GM11168 (cell line): ENCODE measurements around the gene ARL13B.
"Not testable (repeated sequence)": the region's sequence is repeated elsewhere in the genome, so short reads cannot be mapped to it uniquely, and the experiment has no call there.

Experiments
- in situ Hi-C: fragments of 300-500 bp; cut with MboI; formaldehyde crosslinking; loops from one replicate; pipeline ENCODE4 v1.12.0; 2022; ENCODE audit warnings: low sequenced_read_pairs; ENCODE audit not compliant: unreplicated experiment

Gene ARL13B

DNA sequence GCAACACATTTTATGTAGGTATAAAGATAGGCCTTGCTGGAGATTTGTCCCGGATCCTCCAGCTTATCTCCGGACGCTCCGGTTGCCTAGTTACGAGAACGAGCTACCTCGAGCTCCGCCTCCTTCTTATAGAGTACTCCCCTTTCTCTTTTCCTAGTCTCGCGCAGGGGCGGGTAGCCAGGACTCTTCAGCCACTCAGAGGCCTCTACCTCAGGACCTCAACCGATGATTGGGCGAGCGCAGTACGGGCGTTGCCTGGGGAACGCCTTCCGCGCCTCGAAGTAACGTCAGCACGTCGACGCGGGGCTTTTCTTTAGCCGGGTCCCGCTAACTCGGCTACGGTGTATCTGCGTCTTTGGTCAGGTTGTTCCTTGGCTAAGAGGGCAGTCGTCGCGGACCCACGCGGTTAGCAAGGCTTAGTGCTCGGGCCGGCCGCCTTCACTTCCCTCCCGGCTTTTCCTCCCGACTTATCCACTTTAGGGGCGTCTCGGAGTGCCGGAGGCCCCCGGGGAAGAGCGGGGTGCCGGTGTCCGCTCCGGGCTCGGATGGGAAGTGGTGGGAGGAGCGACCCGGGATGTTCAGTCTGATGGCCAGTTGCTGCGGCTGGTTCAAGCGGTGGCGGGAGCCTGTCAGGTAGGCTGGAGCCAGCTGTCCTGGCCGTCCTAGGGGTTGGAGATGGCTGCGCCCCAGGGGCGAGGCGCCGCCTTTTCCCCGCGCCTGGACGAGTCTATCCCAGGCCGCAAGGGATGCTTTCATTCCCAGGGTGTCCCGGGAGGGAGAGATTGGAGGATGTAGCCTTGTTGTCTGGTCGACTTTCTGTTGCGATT is at the start of gene ARL13B:
Gene ARL13B, plus strand, starts transcription at position 306 of the 827 bp plus-strand sequence. Its CDS starts 269 bp downstream, at position 575.
- in situ Hi-C loops: no loop called here

DNA sequence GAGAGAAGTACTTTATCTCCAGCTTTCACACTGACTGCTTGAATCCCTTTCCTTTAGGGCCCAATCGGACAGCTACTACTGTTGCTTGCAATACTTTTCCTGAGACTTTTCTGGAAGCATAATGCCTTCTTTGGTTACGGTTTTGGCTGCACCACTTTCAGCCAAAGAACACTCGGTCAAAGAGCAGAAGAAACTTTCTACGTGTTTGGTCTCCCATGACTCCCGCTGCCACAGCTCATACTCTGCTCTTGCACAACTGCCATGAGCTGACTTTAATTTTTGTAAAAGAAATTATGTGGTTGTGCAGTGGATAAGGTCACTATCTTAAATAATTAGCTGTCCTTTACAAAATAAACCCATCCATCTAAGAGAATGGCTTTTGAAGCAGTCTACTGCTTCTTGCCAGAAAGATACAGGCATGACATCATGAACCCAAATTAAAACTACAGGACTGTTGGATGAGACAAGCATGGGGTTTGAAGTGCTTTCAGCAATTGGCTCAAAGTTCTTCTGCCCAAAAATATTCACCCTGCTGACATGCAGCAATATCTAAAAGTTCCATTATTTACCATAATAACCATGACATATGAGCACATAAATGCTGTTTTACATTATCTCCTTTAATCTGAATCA is 48.2 kb upstream of the ARL13B start:
- in situ Hi-C loops: no loop called here

DNA sequence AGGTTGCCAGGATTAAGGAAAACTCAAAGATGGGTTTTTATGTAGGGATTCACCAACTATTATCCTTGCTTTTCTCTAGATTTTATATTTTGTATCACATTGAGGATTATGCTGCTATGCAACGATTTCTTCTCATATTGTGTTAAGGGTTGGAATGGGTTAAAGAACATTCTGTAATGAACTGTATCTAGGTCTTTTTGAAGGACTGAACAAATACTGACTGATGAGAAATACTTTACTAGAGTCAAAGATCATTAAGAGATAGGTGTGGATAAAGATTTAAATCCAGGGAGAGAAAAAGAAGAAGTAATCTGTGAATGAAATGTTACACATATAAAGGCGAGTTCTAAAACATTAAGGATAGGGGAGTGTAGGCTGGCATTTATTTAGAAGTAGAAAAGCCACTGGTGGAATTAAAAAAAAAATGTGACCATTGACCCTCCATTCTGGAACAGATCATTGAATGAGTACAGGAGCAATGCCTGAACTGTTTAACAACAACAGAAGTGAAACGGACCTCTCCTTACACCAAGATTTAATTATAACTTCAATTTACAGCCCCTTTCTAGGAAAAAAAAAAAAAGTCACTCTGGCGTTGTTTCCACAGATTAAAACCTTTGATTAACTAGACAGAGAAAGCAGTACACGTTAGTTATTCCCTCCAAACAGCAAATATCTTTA is 45.4 kb upstream of the ARL13B start:
- in situ Hi-C loops: no loop called here

DNA sequence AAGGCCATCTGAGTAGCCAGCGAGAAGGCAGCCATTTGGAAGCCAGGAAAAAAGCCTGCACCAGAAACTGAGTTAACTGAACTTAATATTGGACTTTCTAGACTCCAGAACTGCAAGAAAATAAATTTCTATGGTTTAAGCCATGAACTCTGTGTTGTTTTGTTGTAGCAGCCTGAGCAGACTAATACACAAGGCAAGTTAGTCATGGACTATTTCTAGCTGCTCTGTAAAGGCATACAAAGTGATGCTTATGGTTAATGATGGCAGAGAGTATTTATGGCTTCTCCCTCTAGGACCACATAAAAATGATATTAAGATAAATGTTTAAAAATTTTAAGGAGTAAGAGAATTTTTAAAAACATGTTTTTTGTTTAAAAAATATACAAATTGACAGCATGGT is 43.4 kb upstream of the ARL13B start:
- in situ Hi-C loops: no loop called here

DNA sequence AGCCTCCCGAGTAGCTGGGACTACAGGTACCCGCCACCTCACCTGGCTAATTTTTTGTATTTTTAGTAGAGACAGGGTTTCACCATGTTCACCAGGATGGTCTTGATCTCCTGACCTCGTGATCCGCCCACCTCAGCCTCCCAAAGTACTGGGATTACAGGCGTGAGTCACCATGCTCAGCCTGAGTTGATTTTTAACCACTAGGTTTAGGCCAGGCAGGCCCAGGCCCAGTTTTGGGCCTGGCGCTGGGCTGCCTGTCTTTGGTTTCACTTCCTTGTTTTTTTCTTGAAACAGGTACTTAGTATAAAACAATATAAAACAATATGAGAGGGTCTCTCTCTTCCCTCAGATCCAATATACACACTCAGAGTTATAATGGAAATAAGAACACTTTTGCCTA is 42.5 kb upstream of the ARL13B start:
- in situ Hi-C loops: not testable (repeated sequence)

DNA sequence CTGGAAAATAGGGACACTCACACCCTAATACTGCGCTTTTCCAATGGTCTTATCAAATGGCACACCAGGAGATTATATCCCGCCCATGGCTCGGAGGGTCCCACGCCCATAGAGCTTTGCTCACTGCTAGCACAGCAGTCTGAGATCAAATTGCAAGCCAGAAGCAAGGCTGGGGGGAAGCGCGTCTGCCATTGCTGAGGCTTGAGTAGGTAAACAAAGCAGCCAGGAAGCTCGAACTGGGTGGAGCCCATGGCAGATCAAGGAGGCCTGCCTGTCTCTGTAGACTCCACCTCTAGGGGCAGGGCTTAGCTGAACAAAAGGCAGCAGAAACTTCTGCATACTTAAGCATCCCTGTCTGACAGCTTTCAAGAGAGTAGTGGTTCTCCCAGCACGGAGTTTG is 30.0 kb upstream of the ARL13B start:
- in situ Hi-C loops: not testable (repeated sequence)

DNA sequence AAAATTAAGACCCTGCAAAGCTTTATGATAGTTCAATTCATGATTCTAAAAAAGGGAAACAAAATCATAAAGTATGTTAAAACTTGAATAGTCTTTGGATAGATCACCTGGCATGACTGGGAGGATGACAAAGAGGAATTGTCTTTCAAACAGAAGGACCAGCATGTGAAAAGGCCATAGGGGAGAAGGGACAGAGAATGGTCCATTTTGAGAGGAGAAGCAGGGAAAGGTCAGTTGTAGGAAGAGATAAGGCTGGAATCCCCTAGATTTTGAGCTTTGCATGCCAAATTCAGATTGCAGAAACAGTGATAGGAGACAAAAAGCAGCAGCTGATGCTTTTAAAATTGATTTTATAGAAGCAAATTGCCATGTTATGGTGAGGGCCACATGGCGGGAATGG is 18.9 kb upstream of the ARL13B start:
- in situ Hi-C loops: no loop called here

DNA sequence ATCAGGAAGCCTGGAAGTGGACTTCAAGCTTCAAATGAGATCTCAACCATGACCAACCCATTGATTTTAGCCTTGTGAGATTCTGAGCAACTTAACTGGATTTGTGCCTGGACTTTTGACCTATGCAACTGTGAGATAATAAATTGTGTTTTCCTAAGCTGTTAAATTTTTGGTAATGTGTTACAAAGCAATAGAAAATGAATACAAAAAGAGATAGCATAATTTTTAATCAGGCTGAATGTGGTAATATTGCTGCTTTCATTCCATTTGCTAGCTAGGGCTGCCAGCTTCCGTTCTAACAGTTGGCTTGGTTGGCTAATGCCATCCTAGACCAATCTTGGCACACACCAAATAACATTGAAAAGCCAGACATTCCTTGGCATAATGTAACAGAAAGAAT is 18.5 kb upstream of the ARL13B start:
- in situ Hi-C loops: no loop called here

DNA sequence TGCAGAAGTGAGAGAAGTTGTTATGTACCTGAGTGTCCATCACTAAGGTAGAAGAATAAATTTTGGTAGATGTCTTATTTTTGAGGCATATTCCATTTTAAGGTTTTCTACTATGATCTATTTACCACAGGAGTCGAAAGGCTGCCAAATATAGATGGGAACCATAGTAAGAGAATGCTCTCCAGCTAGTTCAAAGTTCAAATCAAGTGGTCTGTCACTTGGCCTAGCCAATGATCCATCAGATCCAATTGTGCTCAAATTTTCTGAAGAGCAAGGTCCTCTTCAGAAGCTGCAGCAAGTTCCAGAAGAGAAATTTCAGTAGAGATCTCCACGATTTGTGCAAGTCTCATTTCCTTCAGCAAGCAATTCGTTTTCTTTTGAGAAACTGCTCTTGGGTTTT is 17.2 kb upstream of the ARL13B start:
- in situ Hi-C loops: no loop called here

DNA sequence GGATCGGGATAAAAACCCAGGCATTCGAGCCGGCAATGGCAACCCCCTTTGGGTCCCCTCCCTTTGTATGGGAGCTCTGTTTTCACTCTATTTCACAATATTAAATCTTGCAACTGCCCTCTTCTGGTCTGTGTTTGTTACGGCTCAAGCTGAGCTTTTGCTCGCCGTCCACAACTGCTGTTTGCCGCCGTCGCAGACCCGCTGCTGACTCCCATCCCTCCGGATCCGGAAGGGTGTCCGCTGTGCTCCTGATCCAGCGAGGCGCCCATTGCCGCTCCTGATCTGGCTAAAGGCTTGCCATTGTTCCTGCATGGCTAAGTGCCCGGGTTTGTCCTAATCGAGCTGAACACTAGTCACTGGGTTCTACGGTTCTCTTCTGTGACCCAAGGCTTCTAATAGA is 14.8 kb upstream of the ARL13B start:
- in situ Hi-C loops: not testable (repeated sequence)

DNA sequence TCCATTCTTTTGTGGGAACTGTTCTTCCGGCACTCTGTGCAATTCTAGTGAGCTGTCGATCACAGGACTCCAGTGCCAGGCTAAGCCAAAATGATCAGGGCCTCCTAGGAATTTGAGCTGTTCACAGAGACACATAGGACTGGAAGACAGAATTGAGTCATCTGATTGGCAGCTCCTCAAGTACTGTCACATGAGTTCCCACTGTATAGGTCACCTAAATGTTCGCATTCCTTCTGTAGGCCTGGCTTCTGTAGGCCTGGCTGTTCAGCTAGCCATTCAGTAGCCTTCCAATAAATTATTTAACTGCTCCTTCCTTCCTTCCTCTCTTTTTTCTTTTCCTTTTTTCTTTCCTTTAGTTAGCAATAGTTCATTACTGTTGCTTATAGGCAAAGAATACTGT is 10.5 kb upstream of the ARL13B start:
- in situ Hi-C loops: no loop called here

DNA sequence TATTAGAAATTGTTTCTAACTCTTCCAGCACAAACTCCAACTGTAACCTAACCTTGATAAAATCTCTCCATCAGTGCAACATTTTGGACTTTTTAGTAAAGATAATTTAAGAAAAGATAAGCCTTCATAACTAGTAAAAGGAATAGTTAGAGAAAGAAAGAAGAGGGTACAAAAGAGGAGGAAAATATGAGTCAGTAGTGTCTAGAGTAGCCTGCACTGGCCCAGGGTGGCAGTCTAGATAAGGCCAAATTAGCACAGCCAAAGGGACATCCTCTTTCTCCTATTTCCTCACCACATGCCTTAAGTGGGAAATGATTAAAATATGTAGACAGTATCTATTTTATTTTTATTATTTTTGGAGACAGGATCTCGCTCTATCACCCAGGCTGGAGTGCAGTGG is 10.0 kb upstream of the ARL13B start:
- in situ Hi-C loops: no loop called here

DNA sequence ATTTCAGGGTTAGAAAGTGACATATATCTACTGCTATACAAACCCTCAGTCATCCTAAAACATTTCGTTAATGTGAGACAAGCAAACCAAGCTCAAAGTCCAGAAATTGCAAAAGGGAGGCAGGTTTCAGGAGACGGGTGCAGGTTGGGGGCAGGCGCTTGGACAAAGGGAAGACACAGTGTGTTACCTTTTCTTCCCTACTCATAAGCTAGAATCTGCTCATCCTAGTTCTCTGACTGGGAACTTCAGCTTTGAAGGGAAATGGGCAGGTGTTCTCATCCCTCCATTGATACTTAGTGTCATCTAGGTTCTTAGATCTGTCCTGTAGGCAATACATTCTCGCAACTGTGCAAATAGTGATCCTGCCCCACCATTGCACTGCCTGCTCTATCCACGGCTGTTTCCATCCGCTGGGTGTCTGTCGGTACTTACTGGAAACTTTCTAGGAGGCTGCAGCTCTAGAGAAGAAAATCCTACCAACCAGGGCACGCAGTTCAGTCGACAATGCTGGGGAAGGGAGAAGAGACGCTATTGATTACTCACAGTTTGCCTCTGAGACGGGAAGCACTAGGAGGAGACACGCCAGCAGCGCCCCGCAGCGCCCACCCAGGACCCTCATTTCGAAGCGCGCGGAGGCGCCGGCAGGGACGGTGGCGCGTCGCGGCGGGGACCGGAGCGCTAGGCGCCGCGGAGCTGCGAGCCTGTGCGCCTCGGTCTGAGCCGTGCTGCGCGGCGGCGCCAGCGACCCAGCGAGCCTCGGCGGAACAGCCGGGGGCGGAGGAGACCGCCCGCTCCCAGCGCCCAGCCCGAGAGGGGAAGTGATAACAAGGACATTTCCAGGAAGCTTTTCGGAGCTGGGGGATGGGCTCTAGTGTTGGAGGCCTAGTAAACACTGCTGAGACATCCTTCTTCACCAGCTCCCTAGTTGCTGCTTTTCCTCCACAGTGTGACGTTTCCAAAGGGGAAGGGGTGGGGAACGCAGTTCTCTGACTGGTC is 6.5 kb upstream of the ARL13B start, which contains the start of gene PROS1:
Gene PROS1, minus strand, starts transcription at position 766 of the 996 bp plus-strand sequence. Its CDS starts 147 bp downstream, at position 619.
- in situ Hi-C loops: no loop called here

DNA sequence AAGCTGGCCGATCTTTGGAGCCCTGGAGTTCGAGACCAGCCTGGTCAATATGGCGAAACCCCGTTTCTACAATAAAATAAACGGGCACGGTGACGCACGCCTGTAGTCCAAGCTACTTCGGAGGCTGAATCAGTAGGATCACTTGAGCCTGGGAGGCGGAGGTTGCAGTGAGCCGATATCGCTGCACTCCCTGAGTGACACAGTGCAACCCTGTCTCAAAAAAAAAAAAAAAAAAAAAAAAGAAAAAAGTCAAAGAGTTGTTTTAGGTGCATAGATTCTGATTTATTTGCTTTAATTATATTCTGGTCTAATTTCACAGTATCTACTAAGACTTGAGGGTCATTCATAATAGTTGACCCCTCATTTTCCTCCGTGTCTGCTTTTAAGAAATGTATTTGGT is 1.7 kb downstream of the ARL13B start:
- in situ Hi-C loops: no loop called here

DNA sequence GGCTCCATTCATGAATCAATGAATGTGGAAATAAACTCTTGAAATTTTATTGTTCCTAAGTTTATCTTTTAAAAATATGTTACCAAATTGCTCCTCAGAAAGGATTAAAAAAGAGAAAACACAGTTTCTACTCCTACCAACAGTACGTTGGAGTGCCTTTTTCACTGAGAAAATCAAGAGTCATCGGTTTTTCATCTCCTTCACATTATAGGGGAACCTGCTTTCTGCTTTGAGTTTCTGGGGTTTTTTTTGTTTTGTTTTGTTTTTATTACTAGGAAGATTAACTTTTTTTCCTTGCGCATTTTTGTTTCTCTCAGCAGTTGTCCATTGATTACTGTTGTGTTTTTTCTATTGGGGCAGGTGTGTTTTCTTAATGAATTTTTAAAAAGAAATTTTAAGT is 3.5 kb downstream of the ARL13B start:
- in situ Hi-C loops: no loop called here

DNA sequence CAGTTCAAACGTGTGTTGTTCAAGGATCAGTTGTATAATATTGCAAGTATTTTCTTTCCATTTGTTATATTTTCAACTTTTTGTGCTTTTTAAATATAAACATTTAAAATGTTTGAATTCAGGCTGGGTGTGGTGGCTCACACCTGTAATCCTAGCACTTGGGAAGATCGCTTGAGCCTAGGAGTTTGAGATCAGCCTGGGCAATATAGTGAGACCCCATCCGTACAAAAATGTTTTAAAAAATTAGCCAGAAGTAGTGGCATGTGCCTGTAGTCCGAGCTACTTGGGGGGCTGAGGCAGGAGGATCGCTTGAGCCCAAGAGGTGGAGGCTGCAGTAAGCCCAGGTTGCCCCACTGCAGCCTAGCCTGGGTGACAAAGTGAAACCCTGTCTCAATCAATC is 4.7 kb downstream of the ARL13B start:
- in situ Hi-C loops: no loop called here

DNA sequence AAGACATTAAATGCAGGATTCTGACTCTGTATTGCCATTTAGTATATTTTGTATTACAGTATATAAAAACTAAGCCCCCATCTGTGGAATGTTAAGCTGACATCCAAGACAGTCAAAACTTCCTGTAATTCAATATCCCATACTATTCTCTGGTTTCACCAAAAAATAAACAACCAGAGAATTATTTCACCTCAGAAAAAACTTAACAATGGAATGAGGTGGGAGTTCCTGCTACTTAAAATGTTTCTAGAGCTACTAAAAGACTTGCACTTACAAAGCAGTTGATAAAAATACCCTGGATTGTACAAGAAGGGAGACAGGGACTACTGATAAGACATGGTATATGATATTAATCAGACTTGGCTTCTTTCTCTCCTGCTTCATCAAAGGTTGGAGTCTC is 8.3 kb downstream of the ARL13B start:
- in situ Hi-C loops: no loop called here

DNA sequence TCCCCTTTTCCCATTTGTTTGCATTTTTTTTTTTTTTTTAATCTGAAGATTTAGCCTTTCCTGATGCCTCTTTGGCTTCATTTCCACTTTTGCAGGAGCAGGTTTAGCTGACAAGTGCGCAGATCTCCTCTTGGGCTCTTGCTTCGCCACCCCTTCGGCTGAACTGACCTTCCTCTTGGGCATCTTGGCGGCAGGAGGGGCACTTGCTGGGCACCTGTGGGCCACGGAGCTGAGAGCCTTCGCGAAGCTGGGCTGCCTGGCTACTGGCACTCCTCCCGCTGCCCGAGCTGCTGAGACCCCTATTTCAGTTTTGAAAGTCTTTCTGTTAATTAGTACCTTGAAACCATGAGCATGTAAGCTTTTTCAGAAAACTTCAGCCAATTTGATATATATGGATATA is 8.8 kb downstream of the ARL13B start:
- in situ Hi-C loops: no loop called here

DNA sequence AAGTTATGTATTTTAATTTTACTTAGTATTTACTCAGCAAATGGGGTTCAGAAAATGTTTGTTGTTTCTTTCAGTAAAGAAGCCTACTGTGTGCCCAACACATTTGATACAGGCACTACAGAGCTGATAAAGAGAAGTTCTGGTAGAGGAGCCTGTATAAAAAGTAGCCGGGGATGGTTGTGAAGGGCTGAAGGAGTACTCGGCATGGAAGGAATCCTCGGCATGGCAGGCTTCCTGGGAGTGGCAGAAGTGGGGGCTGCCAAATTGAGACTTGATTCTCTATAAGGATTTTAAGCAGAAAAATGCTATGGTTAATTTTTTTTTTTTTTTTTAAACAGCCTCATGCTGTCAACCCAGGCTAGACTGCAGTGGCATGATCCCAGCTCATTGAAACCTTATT is 9.3 kb downstream of the ARL13B start:
- in situ Hi-C loops: no loop called here

DNA sequence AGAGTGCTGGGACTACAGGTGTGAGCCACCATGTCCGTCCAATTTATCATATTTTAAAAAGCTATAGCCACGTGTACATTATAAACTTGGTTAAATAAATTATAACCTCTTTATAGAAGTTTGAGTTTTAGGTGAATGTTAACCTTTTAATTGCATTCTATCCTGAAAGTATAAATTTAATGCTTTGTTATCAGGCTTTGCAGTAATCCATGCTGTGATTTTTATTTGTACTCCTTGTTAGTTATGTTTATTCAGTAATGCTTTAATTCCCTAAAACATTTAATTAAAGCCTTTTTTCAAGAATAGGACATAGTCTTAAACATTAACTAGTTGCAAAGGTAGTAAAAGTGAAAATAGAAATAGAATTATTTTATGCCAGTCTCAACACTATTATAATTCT is 11.7 kb downstream of the ARL13B start:
- in situ Hi-C loops: no loop called here
